ENCODE results near the gene RAB11FIP3.
"Not testable (repeated sequence)": the region's sequence is repeated elsewhere in the genome, so short reads cannot be mapped to it uniquely, and the experiment has no call there.

Gene RAB11FIP3

GRCh38 chr16:381789-382717, 43.4 kb upstream of the RAB11FIP3 start, which contains the start of gene PGAP6:
TSS of gene PGAP6 (minus strand) at chr16:381978. CDS start at chr16:381821, 157 bp downstream.
- peaks cover 26% of the 10 kb centered on the region for H3K4me1 ChIP-seq (ENCODE audit: control insufficient read depth, low read length)
- no peaks in the 10 kb centered on the region for H3K9me2 ChIP-seq (replicated peaks; ENCODE audit: control insufficient read depth, low read length)

GRCh38 chr16:383326-384051, 42.0 kb upstream of the RAB11FIP3 start:
- peaks cover 39% of the 10 kb centered on the region for H3K79me2 ChIP-seq (ENCODE audit: control insufficient read depth, low read length)
- no peaks in the 10 kb centered on the region for H3K9me2 ChIP-seq (replicated peaks; ENCODE audit: control insufficient read depth, low read length)
- peaks cover 26% of the 10 kb centered on the region for H3K4me1 ChIP-seq (ENCODE audit: control insufficient read depth, low read length)
- H3K9me3 ChIP-seq (ENCODE audit: control insufficient read depth, insufficient read depth, low read length): no peaks in the 10 kb centered on the region
- peaks cover 15% of the 10 kb centered on the region for H3K36me3 ChIP-seq (ENCODE audit: control insufficient read depth, low read length)
- H3K27ac ChIP-seq (ENCODE audit: low read depth, low read length): peak overlapping the region; percentile 93
- TF ChIP-seq EZH2phosphoT487 (IDR thresholded peaks at IDR 0.05; ENCODE audit: borderline replicate concordance, low read length): no peak
- no peak for TF ChIP-seq CTCF (IDR thresholded peaks at IDR 0.05; ENCODE audit: low read depth, low read length, poor library complexity, severe bottlenecking)
- H3K27me3 ChIP-seq (ENCODE audit: control insufficient read depth, low read length): no peaks in the 10 kb centered on the region
- peak overlapping the region; percentile 93 for H3K4me2 ChIP-seq (ENCODE audit: low read length)
- peaks cover 5% of the 10 kb centered on the region; the same call in 1 of the 2 replicates for H4K20me1 ChIP-seq (ENCODE audit: control insufficient read depth, insufficient read depth, low read depth, low read length)
- peaks cover 31% of the 10 kb centered on the region for H3F3A ChIP-seq (ENCODE audit: control insufficient read depth, insufficient read depth)
- H3K4me3 ChIP-seq (ENCODE audit: low read length): peak overlapping the region; percentile 87

More at GRCh38 chr16:381789-382717, 43.4 kb upstream of the RAB11FIP3 start, which contains the start of gene PGAP6:
- peaks cover 40% of the 10 kb centered on the region for H3K79me2 ChIP-seq (ENCODE audit: control insufficient read depth, low read length)
- H3K4me3 ChIP-seq (ENCODE audit: low read length): peak within 1 kb of the TSS; percentile 91
- peak within 1 kb of the TSS; percentile 94 for H3K4me2 ChIP-seq (ENCODE audit: low read length)
- H3K9me3 ChIP-seq (ENCODE audit: control insufficient read depth, insufficient read depth, low read length): no peaks in the 10 kb centered on the region
- H3F3A ChIP-seq (ENCODE audit: control insufficient read depth, insufficient read depth): peaks cover 31% of the 10 kb centered on the region
- H4K20me1 ChIP-seq (ENCODE audit: control insufficient read depth, insufficient read depth, low read depth, low read length): peaks cover 5% of the 10 kb centered on the region; the same call in 1 of the 2 replicates
- peak within 1 kb of the TSS; percentile 93 for H3K27ac ChIP-seq (ENCODE audit: low read depth, low read length)
- TF ChIP-seq CTCF (IDR thresholded peaks at IDR 0.05; ENCODE audit: low read depth, low read length, poor library complexity, severe bottlenecking) (no peak), EZH2phosphoT487 (IDR thresholded peaks at IDR 0.05; ENCODE audit: borderline replicate concordance, low read length) (no peak)
- H3K27me3 ChIP-seq (ENCODE audit: control insufficient read depth, low read length): no peaks in the 10 kb centered on the region
- peaks cover 15% of the 10 kb centered on the region for H3K36me3 ChIP-seq (ENCODE audit: control insufficient read depth, low read length)

- Histone ChIP-seq H3K9me2 (replicated peaks; ENCODE audit: control insufficient read depth, low read length) (no peaks in the 10 kb centered on the region), H3F3A (ENCODE audit: control insufficient read depth, insufficient read depth) (peaks cover 31% of the 10 kb centered on the region), H3K9me3 (ENCODE audit: control insufficient read depth, insufficient read depth, low read length) (no peaks in the 10 kb centered on the region), H4K20me1 (ENCODE audit: control insufficient read depth, insufficient read depth, low read depth, low read length) (no peaks in the 10 kb centered on the region), H3K79me2 (ENCODE audit: control insufficient read depth, low read length) (peaks cover 10% of the 10 kb centered on the region), H3K4me1 (ENCODE audit: control insufficient read depth, low read length) (peaks cover 19% of the 10 kb centered on the region), H3K36me3 (ENCODE audit: control insufficient read depth, low read length) (peaks cover 15% of the 10 kb centered on the region), H3K4me2 (ENCODE audit: low read length) (no peak overlapping the region), H3K4me3 (ENCODE audit: low read length) (no peak overlapping the region), H3K27me3 (ENCODE audit: control insufficient read depth, low read length) (no peaks in the 10 kb centered on the region), H3K27ac (ENCODE audit: low read depth, low read length) (no peak overlapping the region)
- TF ChIP-seq CTCF (IDR thresholded peaks at IDR 0.05; ENCODE audit: low read depth, low read length, poor library complexity, severe bottlenecking) (no peak), EZH2phosphoT487 (IDR thresholded peaks at IDR 0.05; ENCODE audit: borderline replicate concordance, low read length) (no peak)
Observed at GRCh38 chr16:386641-387156, 38.8 kb upstream of the RAB11FIP3 start.

- peaks cover 19% of the 10 kb centered on the region for H3K4me1 ChIP-seq (ENCODE audit: control insufficient read depth, low read length)
- H3K4me3 ChIP-seq (ENCODE audit: low read length); H3K4me2 ChIP-seq (ENCODE audit: low read length); H3K9me3 ChIP-seq (ENCODE audit: control insufficient read depth, insufficient read depth, low read length); H3K79me2 ChIP-seq (ENCODE audit: control insufficient read depth, low read length); H3K27ac ChIP-seq (ENCODE audit: low read depth, low read length); H3K9me2 ChIP-seq (replicated peaks; ENCODE audit: control insufficient read depth, low read length); H4K20me1 ChIP-seq (ENCODE audit: control insufficient read depth, insufficient read depth, low read depth, low read length); H3K27me3 ChIP-seq (ENCODE audit: control insufficient read depth, low read length): not testable (repeated sequence)
- H3F3A ChIP-seq (ENCODE audit: control insufficient read depth, insufficient read depth): peaks cover 25% of the 10 kb centered on the region
- H3K36me3 ChIP-seq (ENCODE audit: control insufficient read depth, low read length): peaks cover 17% of the 10 kb centered on the region
Observed at GRCh38 chr16:387761-388666, 37.4 kb upstream of the RAB11FIP3 start.
